Measurements from ENCODE around the gene ATP11A.

DNA sequence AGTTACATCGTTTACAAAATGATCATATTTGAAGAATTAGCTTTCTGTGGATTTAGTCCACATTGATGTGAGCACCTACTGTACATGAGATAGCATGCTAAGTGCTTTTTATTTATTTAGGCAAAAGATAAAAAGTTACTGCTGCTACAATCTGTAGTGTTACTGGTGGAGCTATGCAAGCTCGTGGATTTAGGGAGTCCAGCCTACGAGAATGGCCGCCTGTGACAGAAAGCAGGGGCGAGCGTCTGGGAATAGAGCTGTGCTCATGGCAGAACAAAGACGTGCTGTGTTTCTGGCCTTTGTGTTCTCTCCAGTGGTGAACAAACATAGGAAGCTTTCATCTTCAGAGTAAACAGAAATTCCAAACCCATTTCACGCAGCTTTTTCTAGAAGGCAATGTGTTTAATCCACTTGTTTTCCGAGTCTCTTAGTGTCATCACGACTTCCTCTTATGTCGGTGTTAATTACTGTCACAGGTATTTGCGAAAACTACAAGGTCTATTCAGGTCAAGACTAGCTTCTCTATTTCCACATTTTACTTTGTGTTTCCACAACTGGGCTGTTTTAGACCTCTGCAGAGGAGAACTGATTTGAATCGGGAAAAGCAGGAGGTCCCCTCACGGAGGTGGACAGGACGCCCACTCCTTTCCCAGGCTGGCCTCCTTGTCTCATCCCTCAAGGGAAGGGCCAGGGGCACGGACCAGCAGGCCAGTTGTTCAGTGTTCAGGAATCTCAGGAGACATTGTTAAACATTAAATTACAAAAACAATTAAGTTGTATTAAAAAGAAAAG is 67.3 kb downstream of the ATP11A start:
- no peak for TF ChIP-seq POLR2A (IDR thresholded peaks at IDR 0.05)
- TF ChIP-seq, protein P1, sequence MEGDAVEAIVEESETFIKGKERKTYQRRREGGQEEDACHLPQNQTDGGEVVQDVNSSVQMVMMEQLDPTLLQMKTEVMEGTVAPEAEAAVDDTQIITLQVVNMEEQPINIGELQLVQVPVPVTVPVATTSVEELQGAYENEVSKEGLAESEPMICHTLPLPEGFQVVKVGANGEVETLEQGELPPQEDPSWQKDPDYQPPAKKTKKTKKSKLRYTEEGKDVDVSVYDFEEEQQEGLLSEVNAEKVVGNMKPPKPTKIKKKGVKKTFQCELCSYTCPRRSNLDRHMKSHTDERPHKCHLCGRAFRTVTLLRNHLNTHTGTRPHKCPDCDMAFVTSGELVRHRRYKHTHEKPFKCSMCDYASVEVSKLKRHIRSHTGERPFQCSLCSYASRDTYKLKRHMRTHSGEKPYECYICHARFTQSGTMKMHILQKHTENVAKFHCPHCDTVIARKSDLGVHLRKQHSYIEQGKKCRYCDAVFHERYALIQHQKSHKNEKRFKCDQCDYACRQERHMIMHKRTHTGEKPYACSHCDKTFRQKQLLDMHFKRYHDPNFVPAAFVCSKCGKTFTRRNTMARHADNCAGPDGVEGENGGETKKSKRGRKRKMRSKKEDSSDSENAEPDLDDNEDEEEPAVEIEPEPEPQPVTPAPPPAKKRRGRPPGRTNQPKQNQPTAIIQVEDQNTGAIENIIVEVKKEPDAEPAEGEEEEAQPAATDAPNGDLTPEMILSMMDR (IDR thresholded peaks at IDR 0.05): no peak
